GM12872 (cell line): ENCODE data around the gene RNF31.

Source experiments
- TF ChIP-seq, protein P1 (sequence below): IDR thresholded peaks from 3 replicates; pipeline ENCODE4 v1.5.1; 2011; ENCODE audit warnings: low read depth, mild to moderate bottlenecking, low read length, moderate library complexity; ENCODE audit not compliant: insufficient read depth

The RNF31 gene

DNA sequence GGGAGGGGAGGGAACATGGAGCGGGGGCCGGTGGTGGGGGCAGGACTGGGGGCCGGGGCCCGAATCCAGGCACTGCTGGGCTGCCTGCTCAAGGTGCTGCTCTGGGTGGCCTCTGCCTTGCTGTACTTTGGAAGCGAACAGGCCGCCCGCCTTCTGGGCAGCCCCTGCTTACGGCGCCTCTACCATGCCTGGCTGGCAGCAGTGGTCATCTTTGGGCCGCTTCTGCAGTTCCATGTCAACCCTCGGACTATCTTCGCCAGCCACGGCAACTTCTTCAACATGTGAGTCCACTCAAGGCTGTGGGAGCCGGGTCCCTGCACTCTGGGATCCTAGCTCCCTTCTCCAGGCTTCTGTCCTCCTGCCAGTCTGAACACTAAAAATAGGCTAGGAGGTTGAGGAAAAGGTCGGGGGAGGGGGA, 15.7 kb upstream of the RNF31 start:
- TF ChIP-seq, protein P1, sequence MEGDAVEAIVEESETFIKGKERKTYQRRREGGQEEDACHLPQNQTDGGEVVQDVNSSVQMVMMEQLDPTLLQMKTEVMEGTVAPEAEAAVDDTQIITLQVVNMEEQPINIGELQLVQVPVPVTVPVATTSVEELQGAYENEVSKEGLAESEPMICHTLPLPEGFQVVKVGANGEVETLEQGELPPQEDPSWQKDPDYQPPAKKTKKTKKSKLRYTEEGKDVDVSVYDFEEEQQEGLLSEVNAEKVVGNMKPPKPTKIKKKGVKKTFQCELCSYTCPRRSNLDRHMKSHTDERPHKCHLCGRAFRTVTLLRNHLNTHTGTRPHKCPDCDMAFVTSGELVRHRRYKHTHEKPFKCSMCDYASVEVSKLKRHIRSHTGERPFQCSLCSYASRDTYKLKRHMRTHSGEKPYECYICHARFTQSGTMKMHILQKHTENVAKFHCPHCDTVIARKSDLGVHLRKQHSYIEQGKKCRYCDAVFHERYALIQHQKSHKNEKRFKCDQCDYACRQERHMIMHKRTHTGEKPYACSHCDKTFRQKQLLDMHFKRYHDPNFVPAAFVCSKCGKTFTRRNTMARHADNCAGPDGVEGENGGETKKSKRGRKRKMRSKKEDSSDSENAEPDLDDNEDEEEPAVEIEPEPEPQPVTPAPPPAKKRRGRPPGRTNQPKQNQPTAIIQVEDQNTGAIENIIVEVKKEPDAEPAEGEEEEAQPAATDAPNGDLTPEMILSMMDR = no peak

DNA sequence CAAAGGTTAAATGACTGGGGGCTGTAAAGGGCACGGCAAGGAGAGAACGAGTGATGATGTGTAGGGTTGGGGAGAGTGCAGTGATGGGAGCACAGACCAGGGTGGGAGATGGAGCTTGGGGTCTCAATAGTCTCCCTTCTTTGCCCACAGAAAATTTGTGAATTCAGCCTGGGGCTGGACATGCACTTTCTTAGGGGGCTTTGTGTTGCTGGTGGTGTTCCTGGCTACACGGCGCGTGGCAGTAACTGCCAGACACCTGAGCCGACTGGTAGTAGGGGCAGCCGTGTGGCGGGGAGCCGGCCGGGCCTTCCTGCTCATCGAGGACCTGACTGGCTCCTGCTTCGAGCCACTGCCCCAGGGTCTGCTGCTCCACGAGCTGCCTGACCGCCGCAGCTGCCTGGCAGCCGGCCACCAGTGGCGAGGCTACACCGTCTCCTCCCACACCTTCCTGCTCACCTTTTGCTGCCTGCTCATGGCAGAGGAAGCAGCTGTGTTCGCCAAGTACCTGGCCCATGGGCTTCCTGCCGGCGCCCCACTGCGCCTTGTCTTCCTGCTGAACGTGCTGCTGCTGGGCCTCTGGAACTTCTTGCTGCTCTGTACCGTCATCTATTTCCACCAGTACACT, 15.1 kb upstream of the RNF31 start:
- TF ChIP-seq, protein P1 = no peak

DNA sequence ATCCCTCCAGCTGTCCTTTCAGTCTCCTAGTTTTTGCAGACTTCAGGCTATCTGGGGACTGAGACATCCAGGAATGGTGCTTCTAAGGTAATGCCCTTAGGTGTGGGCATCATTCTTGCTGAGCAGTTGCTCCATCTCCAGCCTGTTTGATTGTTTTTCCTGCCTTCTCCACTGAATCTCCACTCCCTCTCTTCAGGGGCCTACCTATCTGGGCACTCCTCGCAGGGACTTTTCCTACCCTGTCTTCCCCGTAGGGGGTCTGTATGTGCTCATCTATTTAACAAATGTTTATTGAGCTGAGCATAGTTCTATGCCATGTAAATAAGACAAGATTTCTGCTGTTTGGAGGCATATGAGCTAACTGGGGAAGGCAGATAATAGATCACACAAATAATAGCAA, 14.3 kb upstream of the RNF31 start:
- TF ChIP-seq, protein P1 = no peak

DNA sequence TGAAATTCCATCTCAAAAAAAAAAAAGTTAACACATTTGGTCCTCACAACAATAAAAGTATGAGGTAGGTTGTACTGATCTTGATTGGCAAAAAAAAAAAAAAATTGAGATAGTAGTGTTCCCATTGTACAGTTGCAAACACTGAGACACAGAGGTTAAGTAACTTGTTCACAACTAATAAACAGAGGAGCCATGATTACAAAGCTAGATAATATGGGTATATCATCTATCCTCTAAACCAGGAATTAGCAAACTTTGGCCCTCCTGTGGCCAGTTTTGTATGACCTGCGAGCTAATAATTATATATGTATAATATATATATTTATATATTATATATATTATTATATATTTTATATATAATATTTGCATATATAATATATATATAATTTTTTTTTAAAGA, 13.6 kb upstream of the RNF31 start:
- TF ChIP-seq, protein P1 = no peak

DNA sequence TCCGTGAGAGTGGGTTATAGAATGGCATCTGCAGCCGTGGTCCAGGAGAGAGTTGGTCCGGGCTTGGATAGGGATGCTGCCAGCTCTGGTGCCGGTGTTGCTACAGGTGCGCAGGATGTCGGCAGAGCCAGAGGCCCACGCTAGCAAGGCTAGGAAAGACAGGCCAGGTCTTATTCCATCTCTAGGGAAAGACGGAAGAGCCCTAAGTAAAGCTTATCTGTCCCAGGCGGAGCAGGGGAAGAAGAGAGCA, 11.8 kb upstream of the RNF31 start:
- TF ChIP-seq, protein P1 = no peak

DNA sequence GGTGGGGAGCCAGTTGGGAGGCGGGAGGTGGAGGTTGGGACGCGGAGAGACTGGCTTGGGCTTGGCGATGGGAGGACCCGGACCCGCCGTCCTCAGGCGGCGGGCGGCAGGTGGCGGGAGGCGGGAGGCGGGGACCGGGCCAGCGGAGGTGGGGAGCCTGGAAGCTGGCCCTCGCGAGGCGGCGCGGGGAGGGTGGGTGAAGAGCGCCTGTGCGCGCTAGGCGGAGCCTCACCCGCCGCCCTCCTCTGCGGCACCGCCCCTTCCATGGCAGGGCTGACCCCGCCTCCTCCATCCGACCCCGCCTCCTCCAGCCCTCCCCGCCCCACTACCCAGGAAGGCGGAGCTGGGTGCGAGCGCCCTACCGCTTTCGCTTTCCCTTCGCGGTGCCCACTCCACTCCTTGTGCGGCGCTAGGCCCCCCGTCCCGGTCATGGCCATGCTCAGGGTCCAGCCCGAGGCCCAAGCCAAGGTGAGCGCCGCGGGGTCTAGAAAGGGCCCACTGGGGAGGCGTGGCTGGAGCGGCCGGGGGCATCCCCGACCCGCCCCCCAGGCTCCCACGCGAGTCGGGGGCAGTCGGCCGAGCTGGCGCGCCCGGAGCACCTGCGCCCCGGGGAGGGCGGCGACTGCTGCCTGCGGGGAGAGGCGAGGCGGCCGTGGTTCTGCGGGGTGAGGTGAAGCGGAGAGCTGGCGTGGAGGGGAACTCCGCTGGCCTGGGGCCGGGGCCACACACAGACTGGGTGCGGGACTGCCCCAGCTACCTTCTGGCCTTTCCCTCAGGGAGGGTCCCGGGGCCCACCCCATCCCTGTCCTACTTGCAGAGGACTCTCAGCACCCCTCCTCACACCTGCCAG, 11.2 kb upstream of the RNF31 start, which contains the start of gene PSME1:
PSME1 (plus strand) TSS at position 361 of the 850 bp plus-strand sequence; CDS start at position 430, 69 bp downstream.
- TF ChIP-seq, protein P1 = no peak

DNA sequence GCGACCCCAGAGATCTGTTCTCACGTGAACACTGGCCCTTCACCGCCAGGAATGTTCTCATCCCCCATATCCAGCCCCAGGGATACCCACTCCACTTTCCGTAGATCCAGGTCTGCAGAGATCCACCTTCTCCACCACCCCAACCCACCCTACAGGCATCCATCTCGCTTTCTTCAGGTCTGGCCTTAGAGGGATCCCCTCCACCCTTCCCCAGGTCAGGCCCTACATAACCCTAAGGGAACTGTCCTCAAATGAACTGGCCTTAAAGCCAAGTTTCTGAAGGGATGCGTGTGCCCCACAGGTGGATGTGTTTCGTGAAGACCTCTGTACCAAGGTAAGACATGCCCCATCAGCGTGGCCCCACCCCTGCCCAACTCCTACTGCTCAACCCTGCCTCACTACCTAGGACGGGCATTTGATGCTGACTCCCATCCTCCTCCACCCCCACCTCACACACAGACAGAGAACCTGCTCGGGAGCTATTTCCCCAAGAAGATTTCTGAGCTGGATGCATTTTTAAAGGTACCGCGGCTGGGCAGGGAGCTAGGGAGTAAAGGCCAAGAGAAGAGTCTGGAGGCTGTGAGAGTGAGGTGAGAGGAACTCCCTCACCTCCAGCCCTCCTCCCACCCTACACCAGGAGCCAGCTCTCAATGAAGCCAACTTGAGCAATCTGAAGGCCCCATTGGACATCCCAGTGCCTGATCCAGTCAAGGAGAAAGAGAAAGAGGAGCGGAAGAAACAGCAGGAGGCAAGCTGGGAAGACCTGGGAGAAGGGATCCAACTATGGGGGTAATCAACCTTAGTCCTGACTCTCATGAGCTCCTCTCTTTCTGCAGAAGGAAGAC, 10.4 kb upstream of the RNF31 start:
- TF ChIP-seq, protein P1 = no peak
